ENCODE results near the gene KREMEN2. TPM values are rescaled to one million over a fixed set of nuclear protein-coding genes. Genes with fewer than 3 reads are reported as not detected.

KREMEN2 gene
- polyA plus RNA-seq, 3 donors: 0.09 TPM; not detected in 2

DNA sequence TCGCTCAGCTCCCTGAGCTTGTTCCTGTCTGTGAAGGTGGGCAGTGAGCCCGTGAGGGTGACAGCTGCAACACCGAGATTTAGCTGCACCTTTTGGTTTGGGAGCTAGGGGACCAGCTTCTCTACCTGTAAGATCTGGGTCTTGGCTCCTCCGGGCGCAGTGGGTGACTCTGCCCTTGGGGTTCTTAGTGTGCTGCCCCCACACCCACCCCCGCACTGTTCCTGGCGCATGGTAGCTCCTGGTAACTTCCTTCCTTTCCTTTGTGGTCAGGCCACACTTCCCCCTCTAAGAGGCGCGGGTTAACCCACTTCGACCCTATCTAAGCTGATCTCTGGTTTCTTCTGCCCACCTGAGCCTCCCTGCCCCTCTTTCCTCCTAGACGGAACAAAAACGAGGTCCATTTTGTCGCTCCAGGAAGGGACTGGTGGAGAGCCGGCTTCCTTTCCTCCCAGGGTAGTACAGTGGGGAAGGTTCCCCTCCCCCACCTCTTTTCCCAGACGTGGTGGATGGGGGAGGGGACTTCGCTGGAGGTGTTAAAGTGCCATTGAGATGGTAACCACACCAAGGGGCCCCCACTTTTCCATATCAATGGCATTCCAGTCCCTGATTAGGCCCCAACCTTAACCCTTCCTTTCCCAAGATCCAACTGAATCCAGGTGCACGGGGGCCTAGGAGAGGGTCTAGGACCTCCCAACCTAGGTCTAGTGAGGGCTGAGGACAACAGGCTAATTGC lies 44.0 kb downstream of the KREMEN2 start:
- no peaks in the 10 kb centered on the region for H4K20me1 ChIP-seq (ENCODE audit: insufficient read depth, low read length)
- no peaks in the 10 kb centered on the region for H3K36me3 ChIP-seq (replicated peaks in 1 of 2; ENCODE audit: control insufficient read depth in 1 of 2, insufficient read depth in 2 of 2, low read length in 2 of 2)
- Mint-ChIP-seq H3K27me3 (ENCODE audit: low read depth in 3 of 3) (peaks cover 18 to 32% (median 21%) of the 10 kb centered on the region in 3 donors), H3K36me3 (peaks cover 5 to 6% of the 10 kb centered on the region in 2 donors), H3K9me3 (peaks cover 0 to 3% (median 0%) of the 10 kb centered on the region in 7 donors), H3K4me1 (peaks cover 53% of the 10 kb centered on the region), H3K4me3 (peak overlapping the region; percentile 76 to 93), H3K27ac (peak overlapping the region; percentile 79 to 95 (median 87))
- peak overlapping the region; percentile 16 to 75 (median 29) for H3K4me3 ChIP-seq (replicated peaks in 1 of 3; ENCODE audit: low read depth in 2 of 3, low read length in 3 of 3)
- H3K9ac ChIP-seq (ENCODE audit: insufficient read depth, low read length, poor library complexity, severe bottlenecking): peak overlapping the region; percentile 44
- peak overlapping the region; percentile 22 to 61 for H3K27ac ChIP-seq (ENCODE audit: low read depth in 1 of 2, low read length in 2 of 2)
- H3K4me1 ChIP-seq (ENCODE audit: control insufficient read depth in 1 of 2, insufficient read depth in 2 of 2, low read length in 2 of 2): peaks cover 49 to 56% of the 10 kb centered on the region in 2 donors
- intact Hi-C loops (cut with micrococcal nuclease): loop anchor here (2.0 kb wide), 2 partner anchors 13 to 15 kb away; partner anchors contain the start of genes HCFC1R1 (in 1 of the 2) and TNFRSF12A (in 1 of the 2)
- no peak for TF ChIP-seq CTCF (IDR thresholded peaks at IDR 0.05)
- no peaks in the 10 kb centered on the region for H3K9me3 ChIP-seq (replicated peaks in 1 of 2; ENCODE audit: control insufficient read depth in 1 of 2, insufficient read depth in 1 of 2, low read length in 2 of 2)
- H2AFZ ChIP-seq (ENCODE audit: insufficient read depth, low read depth, low read length, poor library complexity, severe bottlenecking): peak overlapping the region; percentile 58
- H3K79me2 ChIP-seq (ENCODE audit: insufficient read depth, low read length): no peaks in the 10 kb centered on the region
- peak; percentile 50 to 66 (median 65) for DNase-seq
- H3K4me2 ChIP-seq (replicated peaks; ENCODE audit: extremely low read depth, low read length, poor library complexity, severe bottlenecking): peak overlapping the region; percentile 75
- 0% methylated on average over 10 of the region's 17 CpGs for WGBS (ENCODE audit: insufficient coverage)
- peaks cover 0 to 18% of the 10 kb centered on the region in 2 donors for H3K27me3 ChIP-seq (ENCODE audit: control insufficient read depth in 2 of 2, insufficient read depth in 2 of 2, low read length in 2 of 2)

DNA sequence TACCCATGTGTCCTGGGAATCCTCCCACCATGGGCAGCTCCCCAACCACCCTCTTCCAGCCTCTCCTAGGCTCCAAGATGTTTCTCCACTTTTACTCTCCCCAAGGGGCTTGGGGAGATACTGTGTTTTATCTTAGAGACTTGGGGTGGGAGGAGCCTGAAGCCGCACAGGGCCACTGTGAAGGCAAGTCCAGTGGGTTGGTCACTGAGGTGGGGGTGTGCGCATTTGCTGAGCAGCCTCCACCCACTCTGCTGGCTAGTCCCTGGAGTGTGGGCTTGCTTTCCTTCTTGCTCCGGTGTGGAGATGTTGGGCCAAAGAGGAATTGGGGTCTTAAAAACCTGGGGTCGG lies 44.6 kb downstream of the KREMEN2 start:
- Histone ChIP-seq H3K9me3 (replicated peaks in 1 of 2; ENCODE audit: control insufficient read depth in 1 of 2, insufficient read depth in 1 of 2, low read length in 2 of 2) (no peaks in the 10 kb centered on the region), H3K79me2 (ENCODE audit: insufficient read depth, low read length) (no peaks in the 10 kb centered on the region), H2AFZ (ENCODE audit: insufficient read depth, low read depth, low read length, poor library complexity, severe bottlenecking) (no peak overlapping the region), H3K27ac (ENCODE audit: low read depth in 1 of 2, low read length in 2 of 2) (peak overlapping the region in 1 of 2 donors; percentile 61), H3K4me3 (replicated peaks in 1 of 3; ENCODE audit: low read depth in 2 of 3, low read length in 3 of 3) (peak overlapping the region in 1 of 3 experiments; percentile 75), H3K9ac (ENCODE audit: insufficient read depth, low read length, poor library complexity, severe bottlenecking) (no peak overlapping the region), H3K4me2 (replicated peaks; ENCODE audit: extremely low read depth, low read length, poor library complexity, severe bottlenecking) (peak overlapping the region; percentile 75), H3K27me3 (ENCODE audit: control insufficient read depth in 2 of 2, insufficient read depth in 2 of 2, low read length in 2 of 2) (peaks cover 0 to 23% of the 10 kb centered on the region in 2 donors), H4K20me1 (ENCODE audit: insufficient read depth, low read length) (no peaks in the 10 kb centered on the region), H3K4me1 (ENCODE audit: control insufficient read depth in 1 of 2, insufficient read depth in 2 of 2, low read length in 2 of 2) (peaks cover 49 to 56% of the 10 kb centered on the region in 2 donors), H3K36me3 (replicated peaks in 1 of 2; ENCODE audit: control insufficient read depth in 1 of 2, insufficient read depth in 2 of 2, low read length in 2 of 2) (no peaks in the 10 kb centered on the region)
- H3K27ac Mint-ChIP-seq: peak overlapping the region in 6 of 7 donors; percentile 78 to 95 (median 88)
- peaks cover 0 to 4% (median 0%) of the 10 kb centered on the region in 7 donors for H3K9me3 Mint-ChIP-seq
- intact Hi-C loops (cut with micrococcal nuclease): no loop called here
- WGBS (ENCODE audit: insufficient coverage): 84% methylated on average over 3 of the region's 4 CpGs
- H3K36me3 Mint-ChIP-seq: peaks cover 5 to 6% of the 10 kb centered on the region in 2 donors
- peaks cover 21 to 37% (median 21%) of the 10 kb centered on the region in 3 donors for H3K27me3 Mint-ChIP-seq (ENCODE audit: low read depth in 3 of 3)
- no peak for TF ChIP-seq CTCF (IDR thresholded peaks at IDR 0.05)
- peaks cover 53% of the 10 kb centered on the region for H3K4me1 Mint-ChIP-seq
- DNase-seq: no peak
- H3K4me3 Mint-ChIP-seq: peak overlapping the region; percentile 76 to 93
